Measurements from ENCODE around the gene GALNT15.

The GALNT15 gene

DNA sequence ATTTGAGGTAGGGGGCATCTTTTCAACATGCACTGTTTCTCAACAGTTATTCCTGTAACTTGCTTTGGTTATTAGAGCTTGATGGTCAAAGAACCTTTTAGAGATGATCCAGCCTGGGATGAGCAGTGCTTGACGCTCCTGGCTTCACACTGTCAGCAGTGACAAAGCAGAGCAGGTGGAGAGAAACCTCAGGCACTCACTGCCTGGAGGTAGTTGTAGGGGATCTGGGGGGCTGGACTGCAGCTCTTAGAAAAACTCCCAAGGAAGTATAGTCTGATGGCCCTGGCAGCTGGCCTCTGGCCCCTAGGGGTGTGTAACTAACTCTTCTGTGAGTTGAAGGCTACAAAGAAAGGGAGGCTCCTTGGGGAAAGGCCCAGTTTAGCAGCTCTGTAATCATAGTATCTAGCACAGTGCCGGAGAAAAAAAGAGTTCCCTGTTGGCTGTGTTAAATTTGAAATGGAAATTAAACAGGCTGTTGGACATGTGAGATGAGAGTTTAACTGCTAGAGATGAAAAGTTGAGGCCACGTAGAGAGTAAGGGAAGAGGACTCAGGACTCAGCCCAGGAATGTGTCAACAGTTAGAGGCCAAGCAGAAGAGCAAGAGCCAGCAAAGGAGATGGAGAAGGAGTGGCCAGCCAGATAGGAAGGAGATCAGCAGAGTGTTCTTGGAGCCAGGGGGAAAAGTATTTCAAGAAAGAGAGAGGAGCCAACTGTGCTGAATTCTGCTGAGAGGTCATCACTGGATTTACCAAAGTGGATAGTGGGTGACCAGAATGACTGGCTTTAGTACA is 104.7 kb downstream of the GALNT15 start:
- TF ChIP-seq TEAD4 (IDR thresholded peaks at IDR 0.05), result no peak
- TF ChIP-seq, protein P1, sequence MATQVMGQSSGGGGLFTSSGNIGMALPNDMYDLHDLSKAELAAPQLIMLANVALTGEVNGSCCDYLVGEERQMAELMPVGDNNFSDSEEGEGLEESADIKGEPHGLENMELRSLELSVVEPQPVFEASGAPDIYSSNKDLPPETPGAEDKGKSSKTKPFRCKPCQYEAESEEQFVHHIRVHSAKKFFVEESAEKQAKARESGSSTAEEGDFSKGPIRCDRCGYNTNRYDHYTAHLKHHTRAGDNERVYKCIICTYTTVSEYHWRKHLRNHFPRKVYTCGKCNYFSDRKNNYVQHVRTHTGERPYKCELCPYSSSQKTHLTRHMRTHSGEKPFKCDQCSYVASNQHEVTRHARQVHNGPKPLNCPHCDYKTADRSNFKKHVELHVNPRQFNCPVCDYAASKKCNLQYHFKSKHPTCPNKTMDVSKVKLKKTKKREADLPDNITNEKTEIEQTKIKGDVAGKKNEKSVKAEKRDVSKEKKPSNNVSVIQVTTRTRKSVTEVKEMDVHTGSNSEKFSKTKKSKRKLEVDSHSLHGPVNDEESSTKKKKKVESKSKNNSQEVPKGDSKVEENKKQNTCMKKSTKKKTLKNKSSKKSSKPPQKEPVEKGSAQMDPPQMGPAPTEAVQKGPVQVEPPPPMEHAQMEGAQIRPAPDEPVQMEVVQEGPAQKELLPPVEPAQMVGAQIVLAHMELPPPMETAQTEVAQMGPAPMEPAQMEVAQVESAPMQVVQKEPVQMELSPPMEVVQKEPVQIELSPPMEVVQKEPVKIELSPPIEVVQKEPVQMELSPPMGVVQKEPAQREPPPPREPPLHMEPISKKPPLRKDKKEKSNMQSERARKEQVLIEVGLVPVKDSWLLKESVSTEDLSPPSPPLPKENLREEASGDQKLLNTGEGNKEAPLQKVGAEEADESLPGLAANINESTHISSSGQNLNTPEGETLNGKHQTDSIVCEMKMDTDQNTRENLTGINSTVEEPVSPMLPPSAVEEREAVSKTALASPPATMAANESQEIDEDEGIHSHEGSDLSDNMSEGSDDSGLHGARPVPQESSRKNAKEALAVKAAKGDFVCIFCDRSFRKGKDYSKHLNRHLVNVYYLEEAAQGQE (IDR thresholded peaks at IDR 0.05; ENCODE audit: low read depth), result no peak
- TF ChIP-seq TCF12 (IDR thresholded peaks at IDR 0.05; ENCODE audit: low read depth), result no peak
- TF ChIP-seq, protein P2, sequence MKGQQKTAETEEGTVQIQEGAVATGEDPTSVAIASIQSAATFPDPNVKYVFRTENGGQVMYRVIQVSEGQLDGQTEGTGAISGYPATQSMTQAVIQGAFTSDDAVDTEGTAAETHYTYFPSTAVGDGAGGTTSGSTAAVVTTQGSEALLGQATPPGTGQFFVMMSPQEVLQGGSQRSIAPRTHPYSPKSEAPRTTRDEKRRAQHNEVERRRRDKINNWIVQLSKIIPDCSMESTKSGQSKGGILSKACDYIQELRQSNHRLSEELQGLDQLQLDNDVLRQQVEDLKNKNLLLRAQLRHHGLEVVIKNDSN (IDR thresholded peaks at IDR 0.05), result no peak
- no peak for TF ChIP-seq YY1 (IDR thresholded peaks at IDR 0.05; ENCODE audit: low read depth)
- TF ChIP-seq, protein P3, sequence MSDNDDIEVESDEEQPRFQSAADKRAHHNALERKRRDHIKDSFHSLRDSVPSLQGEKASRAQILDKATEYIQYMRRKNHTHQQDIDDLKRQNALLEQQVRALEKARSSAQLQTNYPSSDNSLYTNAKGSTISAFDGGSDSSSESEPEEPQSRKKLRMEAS (IDR thresholded peaks at IDR 0.05), result no peak
- no peak for TF ChIP-seq TAF1 (IDR thresholded peaks at IDR 0.05; ENCODE audit: low read depth)
- TF ChIP-seq CEBPB (IDR thresholded peaks at IDR 0.05), result no peak
- TF ChIP-seq FOXM1 (IDR thresholded peaks at IDR 0.05; ENCODE audit: borderline replicate concordance, low read depth), result no peak
- TF ChIP-seq EGR1 (IDR thresholded peaks at IDR 0.05), result no peak
- no peak for TF ChIP-seq RAD21 (IDR thresholded peaks at IDR 0.05; ENCODE audit: low read depth)
- no peak for TF ChIP-seq NFIC (IDR thresholded peaks at IDR 0.05)
- no peak for TF ChIP-seq ZBTB7A (IDR thresholded peaks at IDR 0.05; ENCODE audit: low read depth)
- TF ChIP-seq CREB1 (IDR thresholded peaks at IDR 0.05; ENCODE audit: low read depth), result no peak
- no peak for TF ChIP-seq EP300 (IDR thresholded peaks at IDR 0.05; ENCODE audit: borderline replicate concordance)

DNA sequence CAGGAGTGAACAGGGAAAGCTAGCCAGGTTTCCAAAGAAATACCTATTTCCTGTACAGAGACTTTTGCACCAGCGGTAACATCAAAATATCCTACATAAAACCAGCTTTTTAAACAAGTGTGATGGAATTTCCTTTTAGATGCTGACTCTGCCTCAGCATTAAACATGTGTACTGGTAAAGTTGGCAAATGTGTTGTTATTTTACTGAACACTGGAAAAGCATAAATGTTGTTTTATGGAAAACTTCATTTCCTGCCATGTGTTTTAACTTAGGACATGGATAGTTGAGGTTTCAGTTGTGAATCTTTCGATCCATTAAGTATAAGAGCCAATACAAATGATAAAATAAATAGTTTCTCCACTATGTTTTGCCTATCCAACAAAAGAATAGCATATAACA is 106.2 kb downstream of the GALNT15 start:
- TF ChIP-seq, protein P2 (IDR thresholded peaks at IDR 0.05), result no peak
- TF ChIP-seq RAD21 (IDR thresholded peaks at IDR 0.05; ENCODE audit: low read depth), result no peak
- no peak for TF ChIP-seq NFIC (IDR thresholded peaks at IDR 0.05)
- TF ChIP-seq EP300 (IDR thresholded peaks at IDR 0.05; ENCODE audit: borderline replicate concordance), result no peak
- no peak for TF ChIP-seq CREB1 (IDR thresholded peaks at IDR 0.05; ENCODE audit: low read depth)
- no peak for TF ChIP-seq TAF1 (IDR thresholded peaks at IDR 0.05; ENCODE audit: low read depth)
- TF ChIP-seq, protein P3 (IDR thresholded peaks at IDR 0.05), result no peak
- no peak for TF ChIP-seq CEBPB (IDR thresholded peaks at IDR 0.05)
- TF ChIP-seq TCF12 (IDR thresholded peaks at IDR 0.05; ENCODE audit: low read depth), result no peak
- no peak for TF ChIP-seq FOXM1 (IDR thresholded peaks at IDR 0.05; ENCODE audit: borderline replicate concordance, low read depth)
- TF ChIP-seq YY1 (IDR thresholded peaks at IDR 0.05; ENCODE audit: low read depth), result no peak
- no peak for TF ChIP-seq EGR1 (IDR thresholded peaks at IDR 0.05)
- TF ChIP-seq ZBTB7A (IDR thresholded peaks at IDR 0.05; ENCODE audit: low read depth), result no peak
- TF ChIP-seq, protein P1 (IDR thresholded peaks at IDR 0.05; ENCODE audit: low read depth), result no peak
- no peak for TF ChIP-seq TEAD4 (IDR thresholded peaks at IDR 0.05)

Measured in Ishikawa (cell line).